Osteoblast (primary cell): Measurements from ENCODE around the gene POMGNT1. TPM values are rescaled to one million over a fixed set of nuclear protein-coding genes. Genes with fewer than 3 reads are reported as not detected.

ENCODE experiments used
- DNase-seq: peaks from one replicate; pipeline ENCODE4 v3.0.0; 2011; ENCODE audit warnings: low spot score, mixed read lengths; ENCODE audit not compliant: insufficient read length; ENCODE audit errors: missing footprints
- H2AFZ ChIP-seq: 2 replicates; pipeline ENCODE4 v1.6.0; 2011; ENCODE audit warnings: mild to moderate bottlenecking, low read length
- H3K27ac ChIP-seq: 2 replicates; pipeline ENCODE4 v1.5.1; 2011; ENCODE audit warnings: mild to moderate bottlenecking, low read depth, low read length, moderate library complexity
- H3K27me3 ChIP-seq: 2 replicates; pipeline ENCODE4 v1.6.0; 2012; ENCODE audit warnings: mild to moderate bottlenecking, control low read depth, inconsistent platforms, low read length, moderate library complexity; ENCODE audit not compliant: insufficient read depth
- H3K36me3 ChIP-seq: 2 replicates; pipeline ENCODE4 v1.5.1; 2011; ENCODE audit warnings: mild to moderate bottlenecking, low read length, control low read depth, moderate library complexity; ENCODE audit not compliant: insufficient read depth
- H3K4me1 ChIP-seq: 2 replicates; pipeline ENCODE4 v1.5.1; 2011; ENCODE audit warnings: mild to moderate bottlenecking, low read length, control low read depth, moderate library complexity; ENCODE audit not compliant: insufficient read depth
- H3K4me2 ChIP-seq: 2 replicates; pipeline ENCODE4 v1.6.0; 2011; ENCODE audit warnings: mild to moderate bottlenecking, low read length; ENCODE audit not compliant: insufficient read depth
- H3K4me3 ChIP-seq: fragments of 200-600 bp; sonication (generic); 3 replicates; pipeline ENCODE4 v1.5.1; 2012; ENCODE audit warnings: mild to moderate bottlenecking, low read length, inconsistent platforms; ENCODE audit not compliant: insufficient read depth
- H3K79me2 ChIP-seq: 2 replicates; pipeline ENCODE4 v1.6.0; 2012; ENCODE audit warnings: mild to moderate bottlenecking, low read length, control low read depth, inconsistent platforms; ENCODE audit not compliant: insufficient read depth
- H3K9me3 ChIP-seq: 2 replicates; pipeline ENCODE4 v1.5.1; 2011; ENCODE audit warnings: low read depth, low read length, control low read depth
- H4K20me1 ChIP-seq: 2 replicates; pipeline ENCODE4 v1.6.0; 2012; ENCODE audit warnings: mild to moderate bottlenecking, low read length, control low read depth; ENCODE audit not compliant: insufficient read depth
- total RNA-seq: library from RNA; depleted of rRNA; stranded (reverse); fragments of >200 nt; gene quantifications from 2 replicates; pipeline ENCODE4 v1.2.3, GENCODE V29; 2012
- TF ChIP-seq, protein P1 (sequence below): IDR thresholded peaks from 2 replicates; pipeline ENCODE4 v1.5.1; 2011; ENCODE audit warnings: mild to moderate bottlenecking, low read depth, low read length, moderate library complexity; ENCODE audit errors: extremely low read depth

Gene POMGNT1
- total RNA-seq, 1 donor = 45.6 TPM

DNA sequence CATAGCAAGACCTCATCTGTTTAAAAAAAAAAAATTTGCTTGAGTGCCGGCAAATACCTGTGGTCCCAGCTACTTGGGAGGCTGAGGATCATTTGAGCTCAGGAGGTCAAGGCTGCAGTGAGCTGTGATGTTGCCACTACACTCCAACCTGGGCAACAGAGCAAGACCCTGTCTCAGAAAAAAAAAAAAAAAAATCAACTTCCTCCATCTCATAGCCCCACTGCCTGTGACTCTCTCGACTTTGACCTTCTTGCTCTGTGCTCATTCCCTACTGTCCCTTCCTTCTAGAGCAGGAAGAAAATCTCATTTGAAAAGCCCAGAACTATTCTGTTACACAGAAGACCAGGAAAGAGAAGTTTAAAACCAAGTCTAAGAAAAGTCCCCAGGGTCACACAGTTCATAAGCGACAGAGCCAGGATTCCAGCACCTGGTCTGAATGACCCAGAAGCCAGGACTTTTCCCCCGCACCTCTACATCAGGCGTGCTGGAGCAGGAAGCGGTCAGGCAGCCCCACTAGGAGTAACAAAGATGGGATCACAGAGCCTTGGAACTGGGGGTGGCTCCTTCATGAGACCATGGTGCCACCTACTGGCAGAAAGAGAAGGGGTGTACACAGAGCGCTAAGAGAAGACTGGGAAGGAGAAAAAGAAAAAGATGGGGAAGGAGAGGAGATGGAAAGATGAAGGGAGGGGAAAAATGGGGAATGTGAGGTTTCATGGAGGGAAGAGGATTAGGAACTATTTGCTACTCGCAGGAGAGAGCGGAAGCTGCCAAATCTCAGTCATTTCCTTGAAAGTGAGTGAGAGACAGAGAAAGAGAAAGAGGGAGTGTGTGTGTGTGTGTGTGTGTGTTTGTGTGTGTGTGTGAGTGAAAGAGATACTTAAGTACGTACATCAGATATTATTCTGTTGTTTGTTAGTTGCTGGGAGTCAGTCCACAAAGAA, 18.8 kb downstream of the POMGNT1 start:
- Histone ChIP-seq H3K79me2 (no peaks in the 10 kb centered on the region), H3K9me3 (no peaks in the 10 kb centered on the region), H3K4me3 (peak overlapping the region; percentile 44), H3K4me1 (peaks cover 27% of the 10 kb centered on the region), H4K20me1 (no peaks in the 10 kb centered on the region), H3K36me3 (no peaks in the 10 kb centered on the region), H3K27ac (no peak overlapping the region), H2AFZ (peak overlapping the region; percentile 91), H3K4me2 (peak overlapping the region; percentile 71), H3K27me3 (no peaks in the 10 kb centered on the region)
- TF ChIP-seq, protein P1, sequence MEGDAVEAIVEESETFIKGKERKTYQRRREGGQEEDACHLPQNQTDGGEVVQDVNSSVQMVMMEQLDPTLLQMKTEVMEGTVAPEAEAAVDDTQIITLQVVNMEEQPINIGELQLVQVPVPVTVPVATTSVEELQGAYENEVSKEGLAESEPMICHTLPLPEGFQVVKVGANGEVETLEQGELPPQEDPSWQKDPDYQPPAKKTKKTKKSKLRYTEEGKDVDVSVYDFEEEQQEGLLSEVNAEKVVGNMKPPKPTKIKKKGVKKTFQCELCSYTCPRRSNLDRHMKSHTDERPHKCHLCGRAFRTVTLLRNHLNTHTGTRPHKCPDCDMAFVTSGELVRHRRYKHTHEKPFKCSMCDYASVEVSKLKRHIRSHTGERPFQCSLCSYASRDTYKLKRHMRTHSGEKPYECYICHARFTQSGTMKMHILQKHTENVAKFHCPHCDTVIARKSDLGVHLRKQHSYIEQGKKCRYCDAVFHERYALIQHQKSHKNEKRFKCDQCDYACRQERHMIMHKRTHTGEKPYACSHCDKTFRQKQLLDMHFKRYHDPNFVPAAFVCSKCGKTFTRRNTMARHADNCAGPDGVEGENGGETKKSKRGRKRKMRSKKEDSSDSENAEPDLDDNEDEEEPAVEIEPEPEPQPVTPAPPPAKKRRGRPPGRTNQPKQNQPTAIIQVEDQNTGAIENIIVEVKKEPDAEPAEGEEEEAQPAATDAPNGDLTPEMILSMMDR = peak; percentile 94
- peak; percentile 95 for DNase-seq

DNA sequence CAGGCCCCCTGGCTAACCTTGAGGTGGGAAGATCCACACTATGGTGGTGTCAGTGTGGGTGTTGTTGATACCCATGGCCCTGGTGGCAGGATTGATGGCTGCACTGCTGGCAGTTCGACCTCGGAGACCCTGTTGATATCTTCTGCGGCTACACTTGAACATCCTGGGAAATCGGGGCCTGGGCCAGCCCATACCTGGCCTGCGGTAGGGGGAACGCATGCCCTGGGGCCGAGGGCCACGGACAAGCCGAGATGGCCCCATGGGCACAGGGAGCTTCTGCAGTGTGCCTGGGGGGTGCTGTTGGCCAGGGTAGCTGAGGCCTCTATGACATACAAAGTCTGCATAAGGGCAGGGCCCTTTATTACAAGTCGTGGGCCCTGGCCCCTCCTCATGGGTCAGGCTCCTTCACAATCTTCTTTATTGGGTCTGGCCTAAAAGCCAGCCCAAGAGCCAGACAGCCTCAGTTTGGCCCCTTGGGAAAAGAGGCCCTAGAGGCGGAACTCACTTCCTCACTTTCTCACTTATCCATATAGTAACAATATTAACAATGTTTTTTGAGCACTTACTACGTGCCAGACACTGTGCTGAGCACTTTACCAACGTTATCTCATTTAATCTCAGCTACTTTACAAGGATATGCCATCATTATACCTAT, 21.9 kb downstream of the POMGNT1 start, which contains the start of gene P3R3URF:
Gene P3R3URF (minus strand): TSS at position 278 of the 655 bp plus-strand sequence. CDS start 17 bp downstream, at position 261.
- Histone ChIP-seq H3K4me2 (no peak within 1 kb of the TSS), H3K4me1 (peaks cover 16% of the 10 kb centered on the region), H4K20me1 (no peaks in the 10 kb centered on the region), H3K27ac (no peak within 1 kb of the TSS), H3K27me3 (no peaks in the 10 kb centered on the region), H3K9me3 (no peaks in the 10 kb centered on the region), H3K36me3 (no peaks in the 10 kb centered on the region), H2AFZ (peak within 1 kb of the TSS; percentile 11), H3K4me3 (no peak within 1 kb of the TSS), H3K79me2 (no peaks in the 10 kb centered on the region)
- TF ChIP-seq, protein P1 = no peak
- peak; percentile 46 for DNase-seq

DNA sequence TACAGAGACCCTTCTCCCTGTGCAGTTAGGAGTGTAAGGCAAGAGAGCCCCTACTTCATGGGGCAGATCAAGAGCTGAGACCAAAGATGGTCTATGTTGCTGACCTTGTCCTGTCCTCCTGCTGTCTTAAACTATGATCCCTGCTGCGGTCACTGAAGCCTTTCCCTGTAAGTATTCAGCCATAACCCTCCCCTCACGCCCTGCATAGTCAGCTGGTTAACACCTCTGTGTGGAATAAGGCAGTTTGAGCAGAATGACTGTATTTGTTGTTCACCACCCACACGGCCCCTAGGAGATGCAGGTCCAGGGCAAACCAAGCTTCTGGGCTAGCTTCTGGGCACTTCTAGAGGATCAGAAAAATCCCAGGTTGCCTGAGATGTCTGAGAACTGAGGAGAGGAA, 23.0 kb downstream of the POMGNT1 start:
- H3K4me1 ChIP-seq = peaks cover 15% of the 10 kb centered on the region
- H3K79me2 ChIP-seq = no peaks in the 10 kb centered on the region
- no peak overlapping the region for H3K27ac ChIP-seq
- no peaks in the 10 kb centered on the region for H3K9me3 ChIP-seq
- no peaks in the 10 kb centered on the region for H4K20me1 ChIP-seq
- no peaks in the 10 kb centered on the region for H3K27me3 ChIP-seq
- no peak overlapping the region for H3K4me2 ChIP-seq
- no peaks in the 10 kb centered on the region for H3K36me3 ChIP-seq
- H2AFZ ChIP-seq = peak overlapping the region; percentile 11
- no peak overlapping the region for H3K4me3 ChIP-seq
- DNase-seq = no peak
- TF ChIP-seq, protein P1 = no peak
